Dendritic cell treated with granulocyte-macrophage colony-stimulating factor and Interleukin-4, amounts not matched to agents 40 ng/mL and 50 ng/mL, for 4 days (primary cell): ENCODE data around the gene TWIST2.

ENCODE experiments used
- H3K27ac Mint-ChIP-seq: one replicate; pipeline ENCODE4 v1.8.0; 2022; ENCODE audit warnings: mild to moderate bottlenecking, mixed read lengths
- H3K27me3 Mint-ChIP-seq: one replicate; pipeline ENCODE4 v1.8.0; 2022; ENCODE audit warnings: mild to moderate bottlenecking, mixed read lengths
- H3K36me3 Mint-ChIP-seq: one replicate; pipeline ENCODE4 v1.8.0; 2022; ENCODE audit warnings: low read depth, mixed read lengths
- H3K4me1 Mint-ChIP-seq: one replicate; pipeline ENCODE4 v1.8.0; 2022; ENCODE audit warnings: low read depth, mixed read lengths
- H3K4me3 Mint-ChIP-seq: one replicate; pipeline ENCODE4 v1.8.0; 2022; ENCODE audit warnings: mild to moderate bottlenecking, moderate library complexity, mixed read lengths
- H3K9me3 Mint-ChIP-seq: one replicate; pipeline ENCODE4 v1.8.0; 2022; ENCODE audit warnings: mixed read lengths
- intact Hi-C: fragments of 100-400 bp; cut with micrococcal nuclease; formaldehyde crosslinking; loops from one replicate; pipeline ENCODE4 v1.15.0; 2022

The TWIST2 gene

GRCh38 chr2:238929242-238930081, 81.6 kb downstream of the TWIST2 start:
- H3K27me3 Mint-ChIP-seq = peaks cover 20% of the 10 kb centered on the region
- intact Hi-C loops = no loop called here
- no peak overlapping the region for H3K4me3 Mint-ChIP-seq
- H3K9me3 Mint-ChIP-seq = no peaks in the 10 kb centered on the region
- H3K27ac Mint-ChIP-seq = no peak overlapping the region
- no peaks in the 10 kb centered on the region for H3K4me1 Mint-ChIP-seq
- no peaks in the 10 kb centered on the region for H3K36me3 Mint-ChIP-seq

- H3K27ac Mint-ChIP-seq = no peak overlapping the region
- no peaks in the 10 kb centered on the region for H3K9me3 Mint-ChIP-seq
- intact Hi-C loops = no loop called here
- H3K36me3 Mint-ChIP-seq = no peaks in the 10 kb centered on the region
- H3K4me1 Mint-ChIP-seq = no peaks in the 10 kb centered on the region
- H3K27me3 Mint-ChIP-seq = peaks cover 20% of the 10 kb centered on the region
- H3K4me3 Mint-ChIP-seq = no peak overlapping the region
Measured at GRCh38 chr2:238930216-238930615, 82.3 kb downstream of the TWIST2 start.

- Mint-ChIP-seq H3K9me3 (no peaks in the 10 kb centered on the region), H3K4me3 (no peak overlapping the region), H3K4me1 (no peaks in the 10 kb centered on the region), H3K36me3 (no peaks in the 10 kb centered on the region), H3K27me3 (peaks cover 10% of the 10 kb centered on the region), H3K27ac (no peak overlapping the region)
- intact Hi-C loops = no loop called here
Measured at GRCh38 chr2:238936162-238937052, 88.5 kb downstream of the TWIST2 start.

- no peak overlapping the region for H3K27ac Mint-ChIP-seq
- H3K9me3 Mint-ChIP-seq = no peaks in the 10 kb centered on the region
- H3K4me1 Mint-ChIP-seq = no peaks in the 10 kb centered on the region
- no peak overlapping the region for H3K4me3 Mint-ChIP-seq
- H3K27me3 Mint-ChIP-seq = peaks cover 6% of the 10 kb centered on the region
- no peaks in the 10 kb centered on the region for H3K36me3 Mint-ChIP-seq
- intact Hi-C loops = no loop called here
Measured at GRCh38 chr2:238938003-238938400, 90.1 kb downstream of the TWIST2 start.

- no peak overlapping the region for H3K27ac Mint-ChIP-seq
- no peak overlapping the region for H3K4me3 Mint-ChIP-seq
- peaks cover 6% of the 10 kb centered on the region for H3K27me3 Mint-ChIP-seq
- H3K9me3 Mint-ChIP-seq = no peaks in the 10 kb centered on the region
- H3K36me3 Mint-ChIP-seq = no peaks in the 10 kb centered on the region
- intact Hi-C loops = no loop called here
- no peaks in the 10 kb centered on the region for H3K4me1 Mint-ChIP-seq
Measured at GRCh38 chr2:238938401-238939055, 90.6 kb downstream of the TWIST2 start.

- Mint-ChIP-seq H3K27me3 (peaks cover 6% of the 10 kb centered on the region), H3K4me3 (no peak overlapping the region), H3K4me1 (no peaks in the 10 kb centered on the region), H3K36me3 (no peaks in the 10 kb centered on the region), H3K27ac (no peak overlapping the region), H3K9me3 (no peaks in the 10 kb centered on the region)
- intact Hi-C loops = no loop called here
Measured at GRCh38 chr2:238939074-238939473, 91.2 kb downstream of the TWIST2 start.

GRCh38 chr2:238939521-238940403, 91.9 kb downstream of the TWIST2 start:
- no peaks in the 10 kb centered on the region for H3K4me1 Mint-ChIP-seq
- no peak overlapping the region for H3K27ac Mint-ChIP-seq
- peaks cover 4% of the 10 kb centered on the region for H3K27me3 Mint-ChIP-seq
- intact Hi-C loops = no loop called here
- H3K9me3 Mint-ChIP-seq = no peaks in the 10 kb centered on the region
- no peak overlapping the region for H3K4me3 Mint-ChIP-seq
- H3K36me3 Mint-ChIP-seq = no peaks in the 10 kb centered on the region

GRCh38 chr2:238940806-238941205, 92.9 kb downstream of the TWIST2 start:
- Mint-ChIP-seq H3K27ac (no peak overlapping the region), H3K36me3 (no peaks in the 10 kb centered on the region), H3K27me3 (peaks cover 4% of the 10 kb centered on the region), H3K4me3 (no peak overlapping the region), H3K4me1 (no peaks in the 10 kb centered on the region), H3K9me3 (no peaks in the 10 kb centered on the region)
- intact Hi-C loops = no loop called here

- intact Hi-C loops = no loop called here
Measured at GRCh38 chr2:238941262-238941792, 93.4 kb downstream of the TWIST2 start.

GRCh38 chr2:238942080-238942725, 94.3 kb downstream of the TWIST2 start:
- no peaks in the 10 kb centered on the region for H3K9me3 Mint-ChIP-seq
- intact Hi-C loops = no loop called here
- no peak overlapping the region for H3K27ac Mint-ChIP-seq
- peaks cover 7% of the 10 kb centered on the region for H3K27me3 Mint-ChIP-seq
- no peaks in the 10 kb centered on the region for H3K36me3 Mint-ChIP-seq
- H3K4me1 Mint-ChIP-seq = no peaks in the 10 kb centered on the region
- no peak overlapping the region for H3K4me3 Mint-ChIP-seq

More at GRCh38 chr2:238941262-238941792, 93.4 kb downstream of the TWIST2 start:
- peaks cover 4% of the 10 kb centered on the region for H3K27me3 Mint-ChIP-seq
- no peak overlapping the region for H3K4me3 Mint-ChIP-seq
- H3K9me3 Mint-ChIP-seq = no peaks in the 10 kb centered on the region
- no peak overlapping the region for H3K27ac Mint-ChIP-seq
- H3K4me1 Mint-ChIP-seq = no peaks in the 10 kb centered on the region
- H3K36me3 Mint-ChIP-seq = no peaks in the 10 kb centered on the region

- Mint-ChIP-seq H3K4me1 (peaks cover 5% of the 10 kb centered on the region), H3K36me3 (no peaks in the 10 kb centered on the region), H3K27me3 (peaks cover 7% of the 10 kb centered on the region), H3K27ac (no peak overlapping the region), H3K9me3 (no peaks in the 10 kb centered on the region), H3K4me3 (no peak overlapping the region)
- intact Hi-C loops = no loop called here
Measured at GRCh38 chr2:238942726-238943300, 94.9 kb downstream of the TWIST2 start.

- H3K4me1 Mint-ChIP-seq = peaks cover 11% of the 10 kb centered on the region
- no peaks in the 10 kb centered on the region for H3K9me3 Mint-ChIP-seq
- intact Hi-C loops = no loop called here
- H3K27me3 Mint-ChIP-seq = peaks cover 7% of the 10 kb centered on the region
- no peaks in the 10 kb centered on the region for H3K36me3 Mint-ChIP-seq
- no peak overlapping the region for H3K27ac Mint-ChIP-seq
- no peak overlapping the region for H3K4me3 Mint-ChIP-seq
Measured at GRCh38 chr2:238943338-238944067, 95.6 kb downstream of the TWIST2 start.
